GM18858 (cell line): ENCODE measurements around the gene IGFALS.
A peak's percentile ranks its signal among the peaks of the same experiment; 100 is the strongest.

Experiments
- ATAC-seq: cut with Tn5 transposase; IDR thresholded peaks from one replicate; pipeline ENCODE4 v1.9.1; 2021; ENCODE audit not compliant: unreplicated experiment

The IGFALS gene

GRCh38 chr16:1793578-1794220, at the start of gene IGFALS:
Gene IGFALS, minus strand, starts transcription at chr16:1793705. Its CDS starts 53 bp downstream, at chr16:1793652.
- no peak for ATAC-seq

DNA sequence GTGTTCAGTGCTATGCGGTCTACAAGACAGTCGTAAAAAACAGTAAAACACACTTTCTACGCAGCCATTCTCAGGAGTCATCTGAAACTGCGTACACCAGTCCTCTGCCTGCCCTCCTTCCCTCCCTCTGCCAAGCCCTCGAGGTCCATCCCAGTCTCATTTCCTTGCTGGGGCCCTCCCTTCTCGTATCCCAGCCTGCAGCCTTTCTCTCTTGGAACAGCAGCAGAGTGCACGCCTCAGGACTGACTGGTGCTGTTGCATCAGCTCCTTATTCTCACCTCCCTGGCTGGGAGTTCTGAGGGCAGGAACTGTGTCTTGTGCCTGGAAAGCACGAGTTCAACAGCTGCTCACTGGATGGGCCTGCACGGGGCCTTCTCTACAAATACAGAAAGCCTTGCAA, 46.0 kb upstream of the IGFALS start:
- no peak for ATAC-seq

DNA sequence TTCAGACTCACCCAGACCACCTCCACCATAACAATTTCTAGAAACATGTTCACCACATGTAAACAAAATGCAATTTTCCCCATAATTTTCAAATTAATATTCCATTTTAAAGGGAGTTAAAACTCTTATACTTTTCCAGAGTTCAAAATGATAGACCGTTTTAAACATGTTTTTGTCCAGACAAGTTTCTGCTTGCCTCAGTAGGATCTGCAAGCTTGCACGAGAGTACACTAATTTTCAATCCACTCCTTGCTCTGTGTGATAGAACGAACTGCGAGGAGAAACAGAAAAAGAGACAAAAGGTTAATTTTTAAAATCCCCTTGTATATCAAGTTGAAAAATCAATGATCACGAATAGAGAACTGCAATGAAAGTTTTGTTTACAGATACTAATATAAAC, 40.6 kb upstream of the IGFALS start:
- ATAC-seq = no peak

DNA sequence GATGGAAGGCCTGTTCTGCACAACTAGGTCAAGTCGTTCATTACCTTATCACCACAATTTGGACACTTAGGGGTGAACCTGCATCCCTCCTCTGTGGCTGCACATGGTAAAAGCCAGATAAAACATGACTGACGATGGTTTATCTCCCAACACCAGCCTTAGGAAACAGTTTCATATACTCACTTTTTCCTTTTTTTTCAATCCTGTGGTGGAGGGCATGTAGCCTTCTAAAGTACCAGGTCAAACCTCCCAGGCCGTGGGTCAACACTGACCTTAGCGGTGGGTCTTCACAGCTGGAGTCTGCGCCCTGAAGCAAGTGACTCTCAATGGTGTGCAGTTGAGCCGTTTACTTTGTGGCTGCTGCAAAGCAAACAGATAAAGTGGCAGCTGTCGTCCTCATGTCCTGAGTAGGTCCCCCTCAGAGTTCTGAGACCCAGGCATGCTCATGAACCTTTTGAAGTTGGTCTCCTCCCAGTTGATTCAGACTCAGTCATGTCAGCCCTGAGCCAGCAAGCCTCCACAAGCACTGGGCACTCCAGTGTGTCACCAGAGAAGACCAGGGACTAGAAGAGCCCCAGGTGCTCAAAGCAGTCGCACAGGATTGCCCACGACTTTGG, 39.4 kb upstream of the IGFALS start:
- ATAC-seq = no peak

DNA sequence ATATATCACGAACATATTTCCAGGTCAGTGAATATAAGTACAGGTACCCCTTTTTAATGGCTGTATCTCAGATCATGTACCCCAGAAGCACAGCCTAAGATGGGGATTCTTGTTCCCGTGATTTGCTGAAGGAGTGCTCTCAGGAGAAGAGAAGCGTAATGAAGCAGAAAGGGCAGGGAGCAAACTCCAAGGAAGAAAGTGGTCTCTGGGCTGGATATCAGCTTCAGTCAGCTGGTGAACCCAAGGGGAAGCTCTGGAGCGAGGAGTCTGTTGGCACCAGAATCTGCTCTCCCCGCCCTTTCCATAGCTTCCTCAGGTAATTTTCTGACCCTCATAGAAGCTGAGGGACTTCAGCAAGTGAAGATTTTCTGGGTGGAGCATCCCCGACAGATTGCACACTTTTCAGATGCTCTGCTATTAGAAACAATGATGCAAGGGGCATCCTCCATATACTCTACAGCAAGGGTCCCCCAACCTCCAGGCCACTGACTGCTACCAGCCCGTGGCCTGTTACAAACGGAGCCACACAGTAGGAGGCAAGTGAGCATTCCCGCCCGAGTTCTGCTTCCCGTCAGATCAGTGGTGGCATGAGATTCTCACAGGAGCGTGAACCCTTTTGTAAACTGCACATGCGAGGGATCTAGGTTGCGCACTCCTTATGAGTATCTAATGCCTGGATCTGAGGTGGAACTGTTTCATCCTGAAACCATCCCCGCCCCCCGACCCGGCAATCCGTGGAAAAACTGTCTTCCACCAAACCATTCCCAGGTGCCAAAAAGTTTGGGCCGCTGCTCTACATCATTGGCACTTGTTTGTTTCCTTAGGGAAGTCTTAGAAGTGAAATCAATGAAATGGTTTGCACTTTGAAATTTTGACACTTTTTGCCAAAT, 37.9 kb upstream of the IGFALS start:
- ATAC-seq = no peak

DNA sequence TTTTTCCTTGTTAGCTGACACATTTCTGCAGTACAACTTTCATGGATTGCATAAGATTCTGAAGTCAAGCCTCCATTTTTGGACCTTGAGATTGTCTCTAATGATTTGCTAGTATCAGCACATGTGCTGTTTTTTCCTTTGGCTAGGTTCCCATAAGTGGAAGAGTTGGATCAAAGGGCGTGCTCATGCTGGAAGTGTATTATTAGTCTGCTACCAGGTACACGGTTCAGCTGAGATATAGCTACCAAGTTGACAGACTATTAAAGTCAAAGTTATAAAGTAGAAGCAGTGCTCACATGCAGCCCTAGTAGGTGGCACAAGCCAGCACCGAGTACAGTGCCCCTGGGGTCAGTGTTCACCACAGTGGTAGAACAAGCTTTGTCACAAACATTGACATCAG, 36.7 kb upstream of the IGFALS start:
- ATAC-seq = no peak

- no peak for ATAC-seq
Observed at GRCh38 chr16:1828645-1829410, 35.3 kb upstream of the IGFALS start.

- peak; percentile 60 for ATAC-seq
Observed at GRCh38 chr16:1826691-1827573, 33.4 kb upstream of the IGFALS start, which contains the start of the genes FAHD1 and HAGH. Gene FAHD1, plus strand, starts transcription at chr16:1827206. Its CDS starts 33 bp downstream, at chr16:1827239. Gene HAGH, minus strand, starts transcription at chr16:1826825. Its CDS starts 38 bp downstream, at chr16:1826787.

DNA sequence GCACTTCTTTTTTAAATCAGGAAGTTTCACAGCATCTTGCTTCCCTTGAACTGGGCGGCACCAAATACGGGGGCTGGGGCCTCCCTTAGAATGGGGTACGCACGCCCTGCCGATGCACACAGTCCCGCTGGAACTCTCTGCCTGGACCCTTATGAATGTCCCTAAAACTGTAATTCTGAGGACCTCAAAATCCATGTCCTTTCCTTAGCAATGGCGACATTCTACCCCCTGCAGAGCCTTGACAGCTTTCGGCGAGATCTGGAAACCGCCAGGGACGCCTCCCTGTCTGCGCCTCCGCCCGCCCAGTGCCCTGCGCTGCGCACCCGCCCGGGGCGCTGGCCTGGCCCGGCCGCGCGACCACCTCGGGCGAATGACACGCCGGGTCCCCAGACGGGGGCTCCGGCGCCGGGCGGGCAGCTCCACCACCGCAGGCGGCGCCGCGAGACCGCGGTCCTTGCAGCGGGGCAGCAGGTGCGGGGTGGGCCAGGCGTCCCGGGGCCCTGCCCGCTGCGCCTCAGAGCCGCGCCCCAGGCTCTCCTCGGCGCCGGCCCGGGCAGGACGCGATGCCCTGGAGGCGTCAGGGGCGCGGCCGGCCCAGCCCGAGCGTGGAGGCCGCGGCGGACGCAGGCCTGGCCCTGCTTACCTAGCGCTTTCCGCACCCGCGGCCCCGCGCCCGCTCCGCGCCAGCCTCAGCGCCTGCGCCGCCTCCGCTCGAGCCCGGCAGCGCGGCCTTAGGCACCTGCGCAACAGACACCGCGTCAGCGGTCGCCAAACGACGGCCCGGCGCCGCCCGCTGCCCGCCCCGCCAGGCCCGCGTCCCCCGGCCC, 32.6 kb upstream of the IGFALS start:
- peak; percentile 32 for ATAC-seq

DNA sequence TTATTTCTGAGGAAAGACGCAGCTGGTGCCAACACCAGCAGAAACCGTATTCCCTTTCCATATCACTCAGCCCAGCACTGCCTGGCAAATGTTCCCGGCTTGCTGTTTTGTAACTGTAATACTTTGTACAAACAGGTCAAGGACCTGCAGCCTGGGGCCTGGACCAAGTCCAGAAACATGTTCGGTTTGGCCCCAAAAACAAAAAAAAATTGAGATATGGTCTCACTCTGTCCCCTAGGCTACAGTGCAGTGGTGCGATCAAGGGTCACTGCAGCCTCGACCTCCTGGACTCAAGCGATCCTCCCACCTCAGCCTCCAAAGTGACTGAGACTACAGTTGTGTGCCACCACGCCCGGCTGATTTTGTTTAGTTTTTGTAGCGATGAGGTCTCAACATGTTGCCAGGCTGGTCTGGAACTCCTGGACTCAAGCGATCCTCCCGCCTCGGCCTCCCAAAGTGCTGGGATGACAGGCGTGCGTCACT, 31.9 kb upstream of the IGFALS start:
- ATAC-seq = no peak

GRCh38 chr16:1823821-1824220, 30.3 kb upstream of the IGFALS start:
- ATAC-seq = no peak

GRCh38 chr16:1822801-1823200, 29.3 kb upstream of the IGFALS start:
- ATAC-seq = no peak

GRCh38 chr16:1821861-1822611, 28.5 kb upstream of the IGFALS start:
- ATAC-seq = no peak

DNA sequence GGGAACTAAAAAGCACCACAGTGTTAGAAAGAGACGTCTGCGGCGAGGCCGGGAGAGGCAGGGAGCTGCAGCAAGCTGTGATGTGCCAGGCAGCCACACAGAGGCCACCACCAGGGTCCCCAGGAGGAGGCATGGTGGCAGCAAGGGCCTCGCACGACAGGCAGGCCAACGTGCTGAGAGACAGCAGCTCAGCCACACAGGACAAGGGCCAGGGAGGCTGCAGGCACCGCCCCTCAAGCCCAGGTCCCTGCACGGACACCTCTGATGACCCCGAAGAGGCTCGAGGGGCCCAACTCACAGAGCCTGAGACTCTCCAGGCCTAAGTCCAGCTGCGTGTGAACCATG, 27.4 kb upstream of the IGFALS start:
- ATAC-seq = no peak

- no peak for ATAC-seq
Observed at GRCh38 chr16:1820096-1820945, 26.8 kb upstream of the IGFALS start.

- ATAC-seq = no peak
Observed at GRCh38 chr16:1819611-1820010, 26.1 kb upstream of the IGFALS start.

DNA sequence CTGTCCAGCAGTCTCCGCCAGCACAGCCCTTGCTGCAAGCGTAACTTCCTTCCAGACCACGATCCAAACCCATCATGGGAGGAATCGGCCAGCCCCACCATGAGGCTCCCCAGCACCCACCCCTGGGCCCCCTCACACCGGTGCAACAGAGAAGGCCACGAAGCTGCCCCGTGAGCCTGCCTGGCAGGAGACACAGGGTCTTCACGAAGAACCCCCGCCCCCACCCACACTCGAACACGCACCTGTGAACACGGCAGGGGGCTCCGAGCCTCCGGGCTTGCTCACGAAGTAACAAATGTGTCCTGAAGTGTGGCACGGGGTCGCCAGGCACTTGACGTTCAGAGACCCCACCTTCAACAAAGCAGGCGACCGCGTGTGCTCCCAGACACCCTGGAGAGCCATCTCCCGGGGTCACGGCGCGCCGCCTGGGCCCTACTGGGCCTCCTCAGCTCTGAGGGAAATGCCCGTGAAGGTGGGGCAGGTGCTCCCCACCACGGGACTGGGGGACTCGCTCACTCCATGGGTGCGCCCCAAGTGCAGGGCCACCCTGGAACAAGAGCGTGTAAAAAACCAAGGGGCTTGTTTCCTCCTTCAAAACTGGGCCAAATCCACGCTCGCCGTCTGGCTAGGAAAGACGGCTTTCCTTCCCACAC, 25.5 kb upstream of the IGFALS start:
- no peak for ATAC-seq
